Astrocyte (in vitro differentiated cells and primary cell): ENCODE measurements around the gene RBSN.

Experiments
- EZH2 ChIP-seq: IDR thresholded peaks from 2 replicates; pipeline ENCODE4 v1.6.1; 2012; ENCODE audit warnings: mild to moderate bottlenecking, low read length, inconsistent platforms; ENCODE audit not compliant: insufficient read depth
- TF ChIP-seq, protein P1 (sequence below): IDR thresholded peaks from 2 replicates; pipeline ENCODE4 v1.5.1; 2011; ENCODE audit warnings: low read depth, mild to moderate bottlenecking, inconsistent platforms, low read length, moderate library complexity; ENCODE audit not compliant: insufficient read depth

DNA sequence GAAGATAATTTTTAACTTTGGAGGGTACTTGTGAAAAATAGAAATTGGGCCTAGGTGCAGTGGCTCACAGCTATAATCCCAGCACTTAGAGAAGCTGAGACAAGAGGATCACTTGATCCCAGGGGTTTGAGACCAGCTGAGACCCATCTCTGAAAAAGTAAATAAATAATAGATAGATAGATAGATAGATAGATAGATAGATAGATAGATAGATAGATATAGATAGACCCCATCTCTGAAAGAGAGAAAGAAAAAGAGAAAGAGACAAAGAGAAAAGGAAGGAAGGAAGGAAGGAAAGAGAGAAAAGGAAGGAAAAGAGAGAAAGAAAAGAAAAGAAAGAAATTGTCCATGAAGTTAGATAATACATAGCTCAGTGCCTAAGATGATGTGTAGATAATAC, 69.3 kb downstream of the RBSN start:
- TF ChIP-seq, protein P1, sequence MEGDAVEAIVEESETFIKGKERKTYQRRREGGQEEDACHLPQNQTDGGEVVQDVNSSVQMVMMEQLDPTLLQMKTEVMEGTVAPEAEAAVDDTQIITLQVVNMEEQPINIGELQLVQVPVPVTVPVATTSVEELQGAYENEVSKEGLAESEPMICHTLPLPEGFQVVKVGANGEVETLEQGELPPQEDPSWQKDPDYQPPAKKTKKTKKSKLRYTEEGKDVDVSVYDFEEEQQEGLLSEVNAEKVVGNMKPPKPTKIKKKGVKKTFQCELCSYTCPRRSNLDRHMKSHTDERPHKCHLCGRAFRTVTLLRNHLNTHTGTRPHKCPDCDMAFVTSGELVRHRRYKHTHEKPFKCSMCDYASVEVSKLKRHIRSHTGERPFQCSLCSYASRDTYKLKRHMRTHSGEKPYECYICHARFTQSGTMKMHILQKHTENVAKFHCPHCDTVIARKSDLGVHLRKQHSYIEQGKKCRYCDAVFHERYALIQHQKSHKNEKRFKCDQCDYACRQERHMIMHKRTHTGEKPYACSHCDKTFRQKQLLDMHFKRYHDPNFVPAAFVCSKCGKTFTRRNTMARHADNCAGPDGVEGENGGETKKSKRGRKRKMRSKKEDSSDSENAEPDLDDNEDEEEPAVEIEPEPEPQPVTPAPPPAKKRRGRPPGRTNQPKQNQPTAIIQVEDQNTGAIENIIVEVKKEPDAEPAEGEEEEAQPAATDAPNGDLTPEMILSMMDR, result no peak
- no peak for TF ChIP-seq EZH2
